Measurements from ENCODE around the gene HERPUD1. TPM values are rescaled to one million over a fixed set of nuclear protein-coding genes. Genes with fewer than 3 reads are reported as not detected.

Gene HERPUD1
- total and polyA plus RNA-seq, 3 experiments from 2014 or later: 107 to 176 (median 162) TPM

DNA sequence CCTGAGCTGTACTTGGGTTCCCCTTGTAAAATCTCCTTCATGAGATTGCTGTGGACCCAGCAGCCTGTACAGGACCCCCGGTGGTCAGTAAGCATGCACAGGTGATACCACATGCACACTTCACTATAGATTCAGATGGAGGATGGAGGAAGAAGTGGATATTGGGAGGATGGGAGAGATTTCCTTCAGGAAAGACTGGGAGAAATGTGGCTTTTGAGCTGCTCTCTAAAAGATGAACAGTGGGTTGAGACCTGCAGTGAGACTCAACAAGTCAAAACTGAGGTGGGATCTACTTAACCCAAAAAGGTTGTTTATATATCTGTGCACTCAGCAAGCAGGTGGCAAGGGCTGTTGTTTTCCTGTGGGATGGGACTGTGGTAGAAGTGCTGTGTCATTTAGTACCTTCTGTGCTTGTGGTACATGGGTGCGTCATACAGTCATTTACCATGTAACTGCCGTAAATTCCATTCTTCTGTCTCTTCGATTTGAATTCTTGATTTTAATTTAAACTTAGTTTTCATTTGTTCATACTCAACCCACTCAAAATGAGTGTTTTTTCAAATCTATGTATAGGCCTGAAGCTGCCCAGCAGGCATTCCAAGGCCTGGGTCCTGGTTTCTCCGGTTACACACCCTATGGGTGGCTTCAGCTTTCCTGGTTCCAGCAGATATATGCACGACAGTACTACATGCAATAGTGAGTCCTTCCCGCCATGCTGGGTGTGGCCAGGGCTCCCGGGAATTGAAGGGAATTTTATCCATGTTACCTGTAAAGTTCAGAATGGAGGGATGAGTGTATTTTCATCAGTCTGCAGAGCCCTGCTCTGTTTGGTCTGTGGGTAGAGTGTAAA is 6.9 kb downstream of the HERPUD1 start:
- Histone ChIP-seq H3K27ac (ENCODE audit: low read depth, low read length) (peak overlapping the region; percentile 21), H3K4me1 (ENCODE audit: insufficient read depth, low read length) (peaks cover 57% of the 10 kb centered on the region), H3K27me3 (ENCODE audit: insufficient read depth, low read length, poor library complexity, severe bottlenecking) (no peaks in the 10 kb centered on the region), H3K9me3 (ENCODE audit: low read length) (no peaks in the 10 kb centered on the region), H3K4me3 (ENCODE audit: low read length) (no peak overlapping the region), H3K36me3 (ENCODE audit: insufficient read depth, low read length) (peaks cover 67% of the 10 kb centered on the region)
- CTCF ChIA-PET: interaction anchor here (1.0 to 1.4 kb wide), 2 partner anchors 76 to 146 kb away, joined by 3 to 6 read pairs; no protein-coding TSS in a partner anchor
- Mint-ChIP-seq H3K36me3 (peaks cover 17 to 94% (median 46%) of the 10 kb centered on the region in 3 donors), H3K9me3 (no peaks in the 10 kb centered on the region), H3K27ac (peak overlapping the region; percentile 76 to 96 (median 90)), H3K27me3 (no peaks in the 10 kb centered on the region), H3K4me1 (peaks cover 52 to 90% (median 62%) of the 10 kb centered on the region in 3 donors), H3K4me3 (peak overlapping the region; percentile 20 to 81 (median 68))
- DNase-seq: peak; percentile 13 to 65 (median 62)
- POLR2A ChIA-PET: no interaction called here

GRCh38 chr16:56939801-56940200 is 7.9 kb downstream of the HERPUD1 start:
- Mint-ChIP-seq H3K27ac (peak overlapping the region in 6 of 8 donors; percentile 16 to 91 (median 77)), H3K4me3 (peak overlapping the region in 3 of 7 donors; percentile 9 to 76 (median 59)), H3K27me3 (no peaks in the 10 kb centered on the region), H3K36me3 (peaks cover 17 to 95% (median 48%) of the 10 kb centered on the region in 3 donors), H3K4me1 (peaks cover 45 to 85% (median 53%) of the 10 kb centered on the region in 3 donors), H3K9me3 (no peaks in the 10 kb centered on the region)
- ChIA-PET CTCF (no interaction called here), POLR2A (no interaction called here)
- peak in 1 of 5 donors; percentile 29 for DNase-seq
- Histone ChIP-seq H3K36me3 (ENCODE audit: insufficient read depth, low read length) (peaks cover 74% of the 10 kb centered on the region), H3K4me1 (ENCODE audit: insufficient read depth, low read length) (peaks cover 50% of the 10 kb centered on the region), H3K27ac (ENCODE audit: low read depth, low read length) (no peak overlapping the region), H3K4me3 (ENCODE audit: low read length) (no peak overlapping the region), H3K27me3 (ENCODE audit: insufficient read depth, low read length, poor library complexity, severe bottlenecking) (no peaks in the 10 kb centered on the region), H3K9me3 (ENCODE audit: low read length) (no peaks in the 10 kb centered on the region)

DNA sequence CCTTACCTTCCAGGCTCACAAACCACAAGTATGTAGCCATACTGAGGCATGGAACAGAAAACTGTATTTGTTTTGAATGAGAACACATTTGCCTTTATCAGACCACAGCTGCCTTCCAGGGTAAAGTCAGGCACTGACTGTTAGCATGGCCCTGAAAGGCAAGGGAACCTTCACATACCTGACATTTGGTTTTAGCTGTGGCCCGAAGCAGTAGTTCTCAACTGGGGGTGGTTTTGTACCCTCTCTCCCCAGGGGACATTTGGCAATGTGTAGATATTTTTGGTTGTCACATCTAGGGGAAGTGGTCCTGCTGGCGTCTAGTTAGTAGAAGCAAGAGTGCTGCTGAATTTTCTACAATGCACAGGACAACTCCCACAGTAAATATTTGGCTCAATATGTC is 9.2 kb downstream of the HERPUD1 start:
- ChIA-PET POLR2A (interaction anchor here (1.6 kb wide), 1 partner anchor 9 kb away, joined by 5 read pairs; the partner anchor contains the start of gene HERPUD1), CTCF (interaction anchor here (1.5 kb wide), 1 partner anchor 11 kb away, joined by 5 read pairs; no protein-coding TSS in a partner anchor)
- Mint-ChIP-seq H3K9me3 (no peaks in the 10 kb centered on the region), H3K36me3 (peaks cover 12 to 92% (median 37%) of the 10 kb centered on the region in 3 donors), H3K4me1 (peaks cover 38 to 76% (median 40%) of the 10 kb centered on the region in 3 donors), H3K4me3 (no peak overlapping the region), H3K27ac (peak overlapping the region in 2 of 8 donors; percentile 29 to 46), H3K27me3 (no peaks in the 10 kb centered on the region)
- Histone ChIP-seq H3K4me1 (ENCODE audit: insufficient read depth, low read length) (peaks cover 37% of the 10 kb centered on the region), H3K36me3 (ENCODE audit: insufficient read depth, low read length) (peaks cover 64% of the 10 kb centered on the region), H3K27me3 (ENCODE audit: insufficient read depth, low read length, poor library complexity, severe bottlenecking) (no peaks in the 10 kb centered on the region), H3K9me3 (ENCODE audit: low read length) (no peaks in the 10 kb centered on the region), H3K4me3 (ENCODE audit: low read length) (no peak overlapping the region), H3K27ac (ENCODE audit: low read depth, low read length) (no peak overlapping the region)
- no peak for DNase-seq

- Mint-ChIP-seq H3K4me1 (peaks cover 36 to 68% (median 36%) of the 10 kb centered on the region in 3 donors), H3K9me3 (no peaks in the 10 kb centered on the region), H3K27ac (peak overlapping the region in 1 of 8 donors; percentile 60), H3K27me3 (no peaks in the 10 kb centered on the region), H3K36me3 (peaks cover 12 to 89% (median 33%) of the 10 kb centered on the region in 3 donors), H3K4me3 (no peak overlapping the region)
- H3K4me3 ChIP-seq (ENCODE audit: low read length): no peak overlapping the region
- no peaks in the 10 kb centered on the region for H3K9me3 ChIP-seq (ENCODE audit: low read length)
- H3K4me1 ChIP-seq (ENCODE audit: insufficient read depth, low read length): peaks cover 29% of the 10 kb centered on the region
- H3K27me3 ChIP-seq (ENCODE audit: insufficient read depth, low read length, poor library complexity, severe bottlenecking): no peaks in the 10 kb centered on the region
- DNase-seq: no peak
- H3K27ac ChIP-seq (ENCODE audit: low read depth, low read length): no peak overlapping the region
- H3K36me3 ChIP-seq (ENCODE audit: insufficient read depth, low read length): peaks cover 56% of the 10 kb centered on the region
- CTCF ChIA-PET: interaction anchor here (0.6 to 1.5 kb wide), 3 partner anchors 9 to 22 kb away, joined by 3 to 5 read pairs (median 3); no protein-coding TSS in a partner anchor
- POLR2A ChIA-PET: interaction anchor here (1.6 kb wide), 1 partner anchor 10 kb away, joined by 5 read pairs; the partner anchor contains the start of gene HERPUD1
Measured at GRCh38 chr16:56941856-56942331, 10.0 kb downstream of the HERPUD1 start.

- CTCF ChIA-PET: interaction anchor here (1.5 to 2.5 kb wide), 2 partner anchors 21 to 22 kb away, joined by 3 to 9 read pairs; no protein-coding TSS in a partner anchor
- peaks cover 15% of the 10 kb centered on the region for H3K4me1 ChIP-seq (ENCODE audit: insufficient read depth, low read length)
Measured at GRCh38 chr16:56943761-56944375, 11.9 kb downstream of the HERPUD1 start.

DNA sequence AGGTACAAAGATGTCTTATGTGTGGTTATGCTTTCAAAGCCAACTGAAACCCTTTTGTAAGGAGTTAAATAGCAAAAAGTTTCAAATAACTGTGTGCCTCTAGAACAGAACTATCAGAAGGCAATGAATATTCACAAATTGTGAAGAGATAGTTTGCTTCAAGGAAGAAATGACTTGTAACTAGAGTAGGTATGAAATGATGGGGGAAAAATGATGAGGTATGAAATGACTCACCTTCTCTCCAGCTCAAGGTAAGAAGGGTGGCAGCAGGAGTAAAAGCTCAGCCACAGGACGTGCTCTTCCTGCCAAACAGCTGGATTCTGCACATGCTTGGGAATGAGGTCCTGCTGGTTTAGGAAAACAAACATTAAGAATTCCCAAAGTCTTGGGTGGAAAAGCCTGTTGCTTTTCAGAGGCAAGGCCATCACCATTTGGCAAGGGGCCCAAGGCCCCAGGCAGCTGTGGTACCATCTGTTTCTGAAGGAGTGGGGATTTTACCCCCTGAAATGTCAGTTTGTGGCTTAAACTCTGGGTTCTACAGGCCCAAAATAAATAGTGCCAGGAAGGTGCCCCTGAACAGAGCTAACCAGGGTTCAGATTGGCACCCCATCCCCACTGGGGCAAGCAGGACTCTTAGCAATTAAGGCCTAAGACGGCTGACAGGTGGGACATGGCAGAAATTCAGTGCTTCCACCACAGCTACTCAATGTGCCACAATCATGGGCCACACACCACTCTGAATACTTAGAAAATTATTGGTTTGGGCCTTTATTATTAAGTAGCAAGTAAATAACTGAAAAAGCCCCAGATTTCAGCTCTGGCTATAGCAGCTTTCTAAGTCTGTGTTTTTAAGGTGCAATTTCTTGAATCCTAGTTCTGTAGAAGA is 13.3 kb downstream of the HERPUD1 start:
- ChIA-PET CTCF (interaction anchor here (1.5 to 2.5 kb wide), 4 partner anchors 9 to 23 kb away, joined by 3 to 9 read pairs (median 6); no protein-coding TSS in a partner anchor), POLR2A (no interaction called here)
- H3K36me3 ChIP-seq (ENCODE audit: insufficient read depth, low read length): peaks cover 40% of the 10 kb centered on the region
- H3K27me3 Mint-ChIP-seq: no peaks in the 10 kb centered on the region
- H3K9me3 Mint-ChIP-seq: no peaks in the 10 kb centered on the region
- peaks cover 1% of the 10 kb centered on the region for H3K4me1 ChIP-seq (ENCODE audit: insufficient read depth, low read length)
- no peak overlapping the region for H3K27ac ChIP-seq (ENCODE audit: low read depth, low read length)
- peaks cover under 1 to 62% (median 16%) of the 10 kb centered on the region in 3 donors for H3K36me3 Mint-ChIP-seq
- H3K4me1 Mint-ChIP-seq: peaks cover 4 to 35% (median 5%) of the 10 kb centered on the region in 3 donors
- no peak overlapping the region for H3K4me3 ChIP-seq (ENCODE audit: low read length)
- H3K4me3 Mint-ChIP-seq: no peak overlapping the region
- no peaks in the 10 kb centered on the region for H3K9me3 ChIP-seq (ENCODE audit: low read length)
- H3K27me3 ChIP-seq (ENCODE audit: insufficient read depth, low read length, poor library complexity, severe bottlenecking): no peaks in the 10 kb centered on the region
- no peak for DNase-seq
- H3K27ac Mint-ChIP-seq: peak overlapping the region; percentile 20 to 87 (median 63)

More at GRCh38 chr16:56943761-56944375, 11.9 kb downstream of the HERPUD1 start:
- DNase-seq: no peak
- Mint-ChIP-seq H3K4me3 (no peak overlapping the region), H3K9me3 (no peaks in the 10 kb centered on the region), H3K4me1 (peaks cover 16 to 48% (median 17%) of the 10 kb centered on the region in 3 donors), H3K27ac (peak overlapping the region in 6 of 8 donors; percentile 3 to 84 (median 36)), H3K27me3 (no peaks in the 10 kb centered on the region), H3K36me3 (peaks cover 10 to 75% (median 23%) of the 10 kb centered on the region in 3 donors)
- no peaks in the 10 kb centered on the region for H3K9me3 ChIP-seq (ENCODE audit: low read length)
- H3K4me3 ChIP-seq (ENCODE audit: low read length): no peak overlapping the region
- POLR2A ChIA-PET: interaction anchor here (0.8 kb wide), 1 partner anchor 139 kb away, joined by 3 read pairs; no protein-coding TSS in a partner anchor
- no peak overlapping the region for H3K27ac ChIP-seq (ENCODE audit: low read depth, low read length)
- peaks cover 52% of the 10 kb centered on the region for H3K36me3 ChIP-seq (ENCODE audit: insufficient read depth, low read length)
- no peaks in the 10 kb centered on the region for H3K27me3 ChIP-seq (ENCODE audit: insufficient read depth, low read length, poor library complexity, severe bottlenecking)
